HCT116 (cell line): ENCODE results near the gene NUP54. TPM values are rescaled to one million over a fixed set of nuclear protein-coding genes. Genes with fewer than 3 reads are reported as not detected.

Experiments
- ATAC-seq: fragments of 200-7000 bp; cut with Tn5 transposase; 2 replicates; pipeline ENCODE4 v1.9.1; 2020; ENCODE audit warnings: mild to moderate bottlenecking, moderate library complexity
- BruUV-seq: library from RNA; stranded (reverse); fragments of 400-500 nt; replicated peaks from 2 replicates; lab custom pipeline; 2021; lab: Mats Ljungman, UMichigan
- CTCF ChIA-PET: fragments of 300-600 bp; sonication (Branson Sonifier 250); formaldehyde crosslinking; loops from one replicate; lab custom pipeline; 2021; ENCODE audit warnings: antibody characterized with exemption; lab: Charles Lee
- POLR2A ChIA-PET: fragments of 300-600, 350-600 bp; sonication (Branson Sonifier 250); formaldehyde crosslinking; loops from one replicate; lab custom pipeline; 2021; ENCODE audit warnings: antibody characterized with exemption; lab: Charles Lee
- RAD21 ChIA-PET, 2 experiments: fragments of 300-600 bp; sonication (Branson Sonifier 250); formaldehyde crosslinking; loops; one replicate each; lab custom pipeline; 2023; ENCODE audit warnings: low total read pairs in 2 of 2; ENCODE audit not compliant: uncharacterized antibody in 2 of 2, unreplicated experiment in 2 of 2, low non-redundant PET in 1 of 2; lab: Charles Lee
- DNase-seq: peaks from one replicate; pipeline ENCODE4 v3.0.0-alpha.2; 2010; ENCODE audit warnings: low read depth, low spot score
- H2AFZ ChIP-seq: fragments of 200-600 bp; shearing (Covaris generic), sonication (generic); 2 replicates; pipeline ENCODE4 v1.6.1; 2017; ENCODE audit warnings: low read depth, mixed run types, mixed read lengths, antibody characterized with exemption, low read length; ENCODE audit not compliant: poor library complexity, severe bottlenecking
- H3K27ac ChIP-seq: 2 replicates; pipeline ENCODE4 v1.5.1; 2012; ENCODE audit warnings: low read depth, low read length
- H3K27me3 ChIP-seq: fragments of 200-600 bp; sonication (generic); 2 replicates; pipeline ENCODE4 v1.6.1; 2016; ENCODE audit warnings: mixed run types, low read length, mixed read lengths; ENCODE audit not compliant: insufficient read depth
- H3K36me3 ChIP-seq, 2 experiments: fragments of 200-500 bp in 1 of 2; fragments of 200-600 bp in 1 of 2; sonication (Bioruptor generic) in 1 of 2; sonication (generic) in 1 of 2; 2 replicates each; pipeline versions ENCODE4 v1.5.1 to v1.6.1; 2014 to 2016; ENCODE audit warnings: low read length in 2 of 2, inconsistent platforms in 1 of 2, mixed read lengths in 1 of 2, mixed run types in 1 of 2; ENCODE audit not compliant: insufficient read depth in 2 of 2, control insufficient read depth in 1 of 2
- H3K4me1 ChIP-seq, 2 experiments: fragments of 200-600 bp in 1 of 2; sonication (generic) in 1 of 2; 2 replicates each; pipeline versions ENCODE4 v1.5.1 to v1.6.1; 2012 to 2017; ENCODE audit warnings: low read length in 2 of 2, inconsistent platforms in 1 of 2, mild to moderate bottlenecking in 1 of 2, mixed read lengths in 1 of 2, mixed run types in 1 of 2, moderate library complexity in 1 of 2; ENCODE audit not compliant: insufficient read depth in 2 of 2, control insufficient read depth in 1 of 2
- H3K4me2 ChIP-seq: fragments of 200-600 bp; sonication (generic); 2 replicates; pipeline ENCODE4 v1.6.1; 2017; ENCODE audit warnings: mixed run types, low read length, mixed read lengths
- H3K4me3 ChIP-seq, 2 experiments: fragments of 200-600 bp in 1 of 2; sonication (generic) in 1 of 2; replicated peaks in 1 of 2; 2 replicates each; pipeline ENCODE4 v1.5.1; 2011 to 2016; ENCODE audit warnings: low read length in 2 of 2, control low read depth in 1 of 2, low read depth in 1 of 2, mild to moderate bottlenecking in 1 of 2, mixed read lengths in 1 of 2, mixed run types in 1 of 2
- H3K79me2 ChIP-seq: fragments of 200-600 bp; sonication (generic); 2 replicates; pipeline ENCODE4 v1.6.1; 2017; ENCODE audit warnings: mild to moderate bottlenecking, mixed run types, low read length, moderate library complexity, mixed read lengths; ENCODE audit not compliant: insufficient read depth
- H3K9ac ChIP-seq: fragments of 200-600 bp; sonication (generic); 2 replicates; pipeline ENCODE4 v1.6.1; 2016; ENCODE audit warnings: low read length, mixed read lengths
- H3K9me2 ChIP-seq: fragments of 200-600 bp; sonication (generic), shearing (Covaris generic); 2 replicates; pipeline ENCODE4 v1.6.1; 2017; ENCODE audit warnings: mixed run types, mild to moderate bottlenecking, moderate library complexity; ENCODE audit not compliant: insufficient read depth
- H3K9me3 ChIP-seq, 2 experiments: fragments of 200-500 bp in 1 of 2; fragments of 200-600 bp in 1 of 2; sonication (Bioruptor generic) in 1 of 2; sonication (generic) in 1 of 2; 2 replicates each; pipeline ENCODE4 v1.6.1; 2014 to 2017; ENCODE audit warnings: low read length in 2 of 2, mixed read lengths in 2 of 2, inconsistent platforms in 1 of 2, low read depth in 1 of 2, mild to moderate bottlenecking in 1 of 2, mixed run types in 1 of 2, moderate library complexity in 1 of 2; ENCODE audit not compliant: control insufficient read depth in 1 of 2, insufficient read depth in 1 of 2
- H4K20me1 ChIP-seq: fragments of 200-600 bp; sonication (generic), shearing (Covaris generic); 2 replicates; pipeline ENCODE4 v1.6.1; 2017; ENCODE audit warnings: mixed run types, mild to moderate bottlenecking, moderate library complexity; ENCODE audit not compliant: insufficient read depth
- ELF1 ChIP-seq: IDR thresholded peaks from 2 replicates; pipeline ENCODE4 v1.6.1; 2012; ENCODE audit warnings: low read depth, borderline replicate concordance
- EZH2 ChIP-seq: fragments of 200-600 bp; sonication (generic); IDR thresholded peaks from 2 replicates; pipeline ENCODE4 v1.6.1; 2017; ENCODE audit warnings: antibody characterized with exemption, mixed run types
- intact Hi-C: fragments of 100-400 bp; cut with micrococcal nuclease; formaldehyde crosslinking; loops from 2 replicates; pipeline ENCODE4 v1.10.0; 2022
- total RNA-seq: library from RNA; stranded (reverse); gene quantifications from one replicate; pipeline ENCODE4 v1.2.1, GENCODE V29; 2021; ENCODE audit not compliant: unreplicated experiment
- TF ChIP-seq, protein P1 (sequence below): IDR thresholded peaks from 2 replicates; pipeline ENCODE4 v1.6.1; 2011; ENCODE audit warnings: mild to moderate bottlenecking, low read length, moderate library complexity; ENCODE audit not compliant: insufficient replicate concordance; ENCODE audit errors: extremely low read depth
- TF ChIP-seq, protein P2 (sequence below): IDR thresholded peaks from 2 replicates; pipeline ENCODE4 v1.6.1; 2012; ENCODE audit warnings: low read depth

NUP54 gene
- total RNA-seq, 1 experiment from 2014 or later, result 53.9 TPM

DNA sequence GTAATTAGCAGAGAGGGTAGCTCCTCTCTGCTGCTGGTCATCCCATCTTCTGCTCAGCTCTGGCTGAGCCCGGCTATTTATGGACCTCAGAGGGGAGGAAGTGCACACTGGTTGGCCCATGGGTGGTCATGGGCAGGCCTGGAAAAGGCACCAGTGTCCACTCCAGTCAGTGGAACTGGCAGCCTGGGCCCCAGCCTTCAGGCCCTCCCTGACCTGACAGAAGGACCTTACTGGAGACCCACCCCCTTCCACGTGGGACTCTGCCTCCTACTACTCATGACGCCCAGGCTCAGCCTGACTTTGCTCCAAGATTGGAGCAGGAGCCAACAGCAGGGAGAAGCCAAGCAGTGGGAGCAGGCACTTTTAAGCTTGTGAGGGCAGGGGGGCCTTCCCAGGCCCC lies 81.7 kb downstream of the NUP54 start:
- intact Hi-C loops, result loop anchor here (5.0 kb wide), 1 partner anchor 149 kb away; no protein-coding TSS in a partner anchor
- no peak overlapping the region for H3K4me3 ChIP-seq
- H3K9me3 ChIP-seq, result no peaks in the 10 kb centered on the region
- ATAC-seq, result no peak
- H3K27ac ChIP-seq, result no peak overlapping the region
- RAD21 ChIA-PET, result no interaction called here
- no peaks in the 10 kb centered on the region for H3K36me3 ChIP-seq
- H3K4me1 ChIP-seq, result no peaks in the 10 kb centered on the region
- BruUV-seq, result no TSS peak
- H3K9me2 ChIP-seq, result no peaks in the 10 kb centered on the region
- no peak overlapping the region for H3K4me2 ChIP-seq
- H3K27me3 ChIP-seq, result no peaks in the 10 kb centered on the region
- CTCF ChIA-PET, result no interaction called here
- no peak for TF ChIP-seq ELF1
- TF ChIP-seq, protein P1, sequence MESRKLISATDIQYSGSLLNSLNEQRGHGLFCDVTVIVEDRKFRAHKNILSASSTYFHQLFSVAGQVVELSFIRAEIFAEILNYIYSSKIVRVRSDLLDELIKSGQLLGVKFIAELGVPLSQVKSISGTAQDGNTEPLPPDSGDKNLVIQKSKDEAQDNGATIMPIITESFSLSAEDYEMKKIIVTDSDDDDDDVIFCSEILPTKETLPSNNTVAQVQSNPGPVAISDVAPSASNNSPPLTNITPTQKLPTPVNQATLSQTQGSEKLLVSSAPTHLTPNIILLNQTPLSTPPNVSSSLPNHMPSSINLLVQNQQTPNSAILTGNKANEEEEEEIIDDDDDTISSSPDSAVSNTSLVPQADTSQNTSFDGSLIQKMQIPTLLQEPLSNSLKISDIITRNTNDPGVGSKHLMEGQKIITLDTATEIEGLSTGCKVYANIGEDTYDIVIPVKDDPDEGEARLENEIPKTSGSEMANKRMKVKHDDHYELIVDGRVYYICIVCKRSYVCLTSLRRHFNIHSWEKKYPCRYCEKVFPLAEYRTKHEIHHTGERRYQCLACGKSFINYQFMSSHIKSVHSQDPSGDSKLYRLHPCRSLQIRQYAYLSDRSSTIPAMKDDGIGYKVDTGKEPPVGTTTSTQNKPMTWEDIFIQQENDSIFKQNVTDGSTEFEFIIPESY, result no peak
- TF ChIP-seq, protein P2, sequence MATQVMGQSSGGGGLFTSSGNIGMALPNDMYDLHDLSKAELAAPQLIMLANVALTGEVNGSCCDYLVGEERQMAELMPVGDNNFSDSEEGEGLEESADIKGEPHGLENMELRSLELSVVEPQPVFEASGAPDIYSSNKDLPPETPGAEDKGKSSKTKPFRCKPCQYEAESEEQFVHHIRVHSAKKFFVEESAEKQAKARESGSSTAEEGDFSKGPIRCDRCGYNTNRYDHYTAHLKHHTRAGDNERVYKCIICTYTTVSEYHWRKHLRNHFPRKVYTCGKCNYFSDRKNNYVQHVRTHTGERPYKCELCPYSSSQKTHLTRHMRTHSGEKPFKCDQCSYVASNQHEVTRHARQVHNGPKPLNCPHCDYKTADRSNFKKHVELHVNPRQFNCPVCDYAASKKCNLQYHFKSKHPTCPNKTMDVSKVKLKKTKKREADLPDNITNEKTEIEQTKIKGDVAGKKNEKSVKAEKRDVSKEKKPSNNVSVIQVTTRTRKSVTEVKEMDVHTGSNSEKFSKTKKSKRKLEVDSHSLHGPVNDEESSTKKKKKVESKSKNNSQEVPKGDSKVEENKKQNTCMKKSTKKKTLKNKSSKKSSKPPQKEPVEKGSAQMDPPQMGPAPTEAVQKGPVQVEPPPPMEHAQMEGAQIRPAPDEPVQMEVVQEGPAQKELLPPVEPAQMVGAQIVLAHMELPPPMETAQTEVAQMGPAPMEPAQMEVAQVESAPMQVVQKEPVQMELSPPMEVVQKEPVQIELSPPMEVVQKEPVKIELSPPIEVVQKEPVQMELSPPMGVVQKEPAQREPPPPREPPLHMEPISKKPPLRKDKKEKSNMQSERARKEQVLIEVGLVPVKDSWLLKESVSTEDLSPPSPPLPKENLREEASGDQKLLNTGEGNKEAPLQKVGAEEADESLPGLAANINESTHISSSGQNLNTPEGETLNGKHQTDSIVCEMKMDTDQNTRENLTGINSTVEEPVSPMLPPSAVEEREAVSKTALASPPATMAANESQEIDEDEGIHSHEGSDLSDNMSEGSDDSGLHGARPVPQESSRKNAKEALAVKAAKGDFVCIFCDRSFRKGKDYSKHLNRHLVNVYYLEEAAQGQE, result no peak
- no peak for TF ChIP-seq EZH2
- TF ChIP-seq, all 23 proteins: peak for 0
- Histone ChIP-seq H3K9ac (no peak overlapping the region), H2AFZ (no peak overlapping the region), H3K79me2 (no peaks in the 10 kb centered on the region), H4K20me1 (no peaks in the 10 kb centered on the region)
- POLR2A ChIA-PET, result no interaction called here
- DNase-seq, result no peak

Other genes with a start within 250 kb of the NUP54 start
- not detected for gene PPEF2, start 245.9 kb downstream of the NUP54 start, total RNA-seq
- 17.0 TPM for gene NAAA, start 207.4 kb downstream of the NUP54 start, total RNA-seq
- gene SDAD1, start 157.5 kb downstream of the NUP54 start, total RNA-seq, result 61.7 TPM
- gene CXCL9, start 140.9 kb downstream of the NUP54 start, total RNA-seq, result not detected
- gene CXCL10, start 124.9 kb downstream of the NUP54 start, total RNA-seq, result not detected
- not detected for gene CXCL11, start 112.3 kb downstream of the NUP54 start, total RNA-seq
- not detected for gene ART3, start 73.7 kb downstream of the NUP54 start, total RNA-seq
- 51.3 TPM for gene SCARB2, start 65.4 kb upstream of the NUP54 start, total RNA-seq
- 0.91 TPM for gene FAM47E, start 103.3 kb upstream of the NUP54 start, total RNA-seq
- 5.6 TPM for gene STBD1, start 158.3 kb upstream of the NUP54 start, total RNA-seq